Fibroblast of lung (primary cell): ENCODE data around the gene PDZK1IP1. TPM values are rescaled to one million over a fixed set of nuclear protein-coding genes. Genes with fewer than 3 reads are reported as not detected.

Experiments used
- DNase-seq, 2 donors: peaks; one replicate each; pipeline versions ENCODE4 v3.0.0 to v3.0.0-alpha.2; 2010; ENCODE audit warnings: low read depth in 2 of 2
- H2AFZ ChIP-seq: 2 replicates; pipeline ENCODE4 v1.5.1; 2012; ENCODE audit warnings: low read length, control low read depth, inconsistent platforms
- H3K27ac ChIP-seq: 2 replicates; pipeline ENCODE4 v1.5.1; 2011; ENCODE audit warnings: low read length, control low read depth; ENCODE audit not compliant: insufficient read depth
- H3K27me3 ChIP-seq: 2 replicates; pipeline ENCODE4 v1.5.1; 2011; ENCODE audit warnings: mild to moderate bottlenecking, low read length; ENCODE audit not compliant: control insufficient read depth, insufficient read depth
- H3K36me3 ChIP-seq: 2 replicates; pipeline ENCODE4 v1.5.1; 2011; ENCODE audit warnings: low read length; ENCODE audit not compliant: control insufficient read depth, insufficient read depth
- H3K4me1 ChIP-seq: 2 replicates; pipeline ENCODE4 v1.5.1; 2011; ENCODE audit warnings: low read length; ENCODE audit not compliant: control insufficient read depth, insufficient read depth; ENCODE audit errors: extremely low read depth
- H3K4me2 ChIP-seq: 2 replicates; pipeline ENCODE4 v1.5.1; 2011; ENCODE audit warnings: low read length, control low read depth; ENCODE audit not compliant: insufficient read depth; ENCODE audit errors: extremely low read depth
- H3K4me3 ChIP-seq, 4 experiments: fragments of 200-600 bp in 1 of 4; sonication (generic) in 1 of 4; replicated peaks in 1 of 4; 2 replicates each; pipeline ENCODE4 v1.5.1; 2011 to 2016; ENCODE audit warnings: low read length in 4 of 4, low read depth in 3 of 4, mild to moderate bottlenecking in 3 of 4, control low read depth in 2 of 4, inconsistent platforms in 1 of 4, mixed read lengths in 1 of 4; ENCODE audit not compliant: insufficient read depth in 1 of 4; ENCODE audit errors: control extremely low read depth in 1 of 4
- H3K79me2 ChIP-seq: 2 replicates; pipeline ENCODE4 v1.5.1; 2012; ENCODE audit warnings: mild to moderate bottlenecking, low read length, inconsistent platforms; ENCODE audit not compliant: control insufficient read depth, insufficient read depth
- H3K9ac ChIP-seq: 2 replicates; pipeline ENCODE4 v1.5.1; 2011; ENCODE audit warnings: mild to moderate bottlenecking, low read length, control low read depth; ENCODE audit not compliant: insufficient read depth
- H3K9me3 ChIP-seq: 2 replicates; pipeline ENCODE4 v1.5.1; 2012; ENCODE audit warnings: low read depth, low read length; ENCODE audit not compliant: control insufficient read depth, insufficient read depth
- H4K20me1 ChIP-seq: 2 replicates; pipeline ENCODE4 v1.5.1; 2011; ENCODE audit warnings: low read length; ENCODE audit not compliant: control insufficient read depth, insufficient read depth; ENCODE audit errors: extremely low read depth
- CTCF ChIP-seq, 2 donors: IDR thresholded peaks in 1 of 2; conservative IDR thresholded peaks in 1 of 2; 1 replicate in 1 of 2; 2 replicates in 1 of 2; pipeline ENCODE4 v1.5.1; 2011 to 2012; ENCODE audit warnings: low read length in 2 of 2, control low read depth in 1 of 2, inconsistent platforms in 1 of 2, low read depth in 1 of 2, mild to moderate bottlenecking in 1 of 2
- EZH2 ChIP-seq: IDR thresholded peaks from 2 replicates; pipeline ENCODE4 v1.5.1; 2012; ENCODE audit warnings: low read length, control low read depth, mild to moderate bottlenecking; ENCODE audit errors: missing control alignments
- polyA plus RNA-seq, 2 donors: library from polyadenylated mRNA; depleted of rRNA in 1 of 2; stranded (reverse) in 1 of 2; unstranded in 1 of 2; fragments of >200 nt; gene quantifications; 2 replicates each; pipeline ENCODE4 v1.2.1, GENCODE V29; 2011 to 2012; ENCODE audit warnings: missing spikeins in 1 of 2
- total RNA-seq: library from RNA; depleted of rRNA; stranded (reverse); fragments of >200 nt; gene quantifications from 2 replicates; pipeline ENCODE4 v1.2.1, GENCODE V29; 2014

Gene PDZK1IP1
- total and polyA plus RNA-seq, 2 donors (not counting 1 experiment from before 2014, with no cell fraction given), result not detected

- Histone ChIP-seq H3K27ac (no peak overlapping the region), H3K27me3 (peaks cover 86% of the 10 kb centered on the region), H4K20me1 (no peaks in the 10 kb centered on the region), H3K36me3 (no peaks in the 10 kb centered on the region), H3K4me3 (no peak overlapping the region), H3K9me3 (no peaks in the 10 kb centered on the region), H3K79me2 (no peaks in the 10 kb centered on the region), H2AFZ (no peak overlapping the region), H3K4me2 (no peak overlapping the region), H3K9ac (no peak overlapping the region), H3K4me1 (no peaks in the 10 kb centered on the region)
- peak; percentile 45 for TF ChIP-seq EZH2
- no peak for TF ChIP-seq CTCF (conservative IDR thresholded peaks at IDR 0.05 in 1 of 2, IDR thresholded peaks at IDR 0.05 in 1 of 2; ENCODE audit: low read depth in 1 of 2, low read length in 2 of 2)
- DNase-seq, result no peak
These were observed 39.4 kb upstream of the PDZK1IP1 start for GRCh38 chr1:47229031-47229885.

GRCh38 chr1:47228644-47229030 lies 38.8 kb upstream of the PDZK1IP1 start:
- Histone ChIP-seq H3K9me3 (no peaks in the 10 kb centered on the region), H3K27ac (no peak overlapping the region), H3K36me3 (no peaks in the 10 kb centered on the region), H3K27me3 (peaks cover 91% of the 10 kb centered on the region), H4K20me1 (no peaks in the 10 kb centered on the region), H2AFZ (no peak overlapping the region), H3K79me2 (no peaks in the 10 kb centered on the region), H3K4me3 (no peak overlapping the region), H3K4me2 (no peak overlapping the region), H3K4me1 (no peaks in the 10 kb centered on the region), H3K9ac (no peak overlapping the region)
- no peak for DNase-seq
- no peak for TF ChIP-seq CTCF (conservative IDR thresholded peaks at IDR 0.05 in 1 of 2, IDR thresholded peaks at IDR 0.05 in 1 of 2; ENCODE audit: low read depth in 1 of 2, low read length in 2 of 2)
- TF ChIP-seq EZH2, result no peak

GRCh38 chr1:47227341-47228232 lies 37.8 kb upstream of the PDZK1IP1 start:
- Histone ChIP-seq H3K4me1 (no peaks in the 10 kb centered on the region), H3K27me3 (peaks cover 86% of the 10 kb centered on the region), H3K9ac (no peak overlapping the region), H3K9me3 (no peaks in the 10 kb centered on the region), H4K20me1 (no peaks in the 10 kb centered on the region), H3K27ac (no peak overlapping the region), H2AFZ (no peak overlapping the region), H3K4me3 (no peak overlapping the region), H3K79me2 (no peaks in the 10 kb centered on the region), H3K4me2 (no peak overlapping the region), H3K36me3 (no peaks in the 10 kb centered on the region)
- TF ChIP-seq CTCF (conservative IDR thresholded peaks at IDR 0.05 in 1 of 2, IDR thresholded peaks at IDR 0.05 in 1 of 2; ENCODE audit: low read depth in 1 of 2, low read length in 2 of 2), result no peak
- TF ChIP-seq EZH2, result peak; percentile 80
- no peak for DNase-seq
